ENCODE measurements around the gene DNAH5.

GRCh38 chr5:13643734-13644133 lies 300.8 kb downstream of the DNAH5 start:
- TF ChIP-seq CTCF (IDR thresholded peaks at IDR 0.05) (no peak), POLR2A (IDR thresholded peaks at IDR 0.05) (no peak), POLR2AphosphoS5 (IDR thresholded peaks at IDR 0.05; ENCODE audit: insufficient read depth in 1 of 2, low read depth in 1 of 2) (no peak)

All from vagina (tissue), 2 donors.